ENCODE results near the gene TAF1C. TPM values are rescaled to one million over a fixed set of nuclear protein-coding genes. Genes with fewer than 3 reads are reported as not detected.

Gene TAF1C
- total and polyA plus RNA-seq, 2 donors (not counting 3 experiments of a cell fraction or from before 2014, with no cell fraction given), result 57.2 to 77.6 TPM

DNA sequence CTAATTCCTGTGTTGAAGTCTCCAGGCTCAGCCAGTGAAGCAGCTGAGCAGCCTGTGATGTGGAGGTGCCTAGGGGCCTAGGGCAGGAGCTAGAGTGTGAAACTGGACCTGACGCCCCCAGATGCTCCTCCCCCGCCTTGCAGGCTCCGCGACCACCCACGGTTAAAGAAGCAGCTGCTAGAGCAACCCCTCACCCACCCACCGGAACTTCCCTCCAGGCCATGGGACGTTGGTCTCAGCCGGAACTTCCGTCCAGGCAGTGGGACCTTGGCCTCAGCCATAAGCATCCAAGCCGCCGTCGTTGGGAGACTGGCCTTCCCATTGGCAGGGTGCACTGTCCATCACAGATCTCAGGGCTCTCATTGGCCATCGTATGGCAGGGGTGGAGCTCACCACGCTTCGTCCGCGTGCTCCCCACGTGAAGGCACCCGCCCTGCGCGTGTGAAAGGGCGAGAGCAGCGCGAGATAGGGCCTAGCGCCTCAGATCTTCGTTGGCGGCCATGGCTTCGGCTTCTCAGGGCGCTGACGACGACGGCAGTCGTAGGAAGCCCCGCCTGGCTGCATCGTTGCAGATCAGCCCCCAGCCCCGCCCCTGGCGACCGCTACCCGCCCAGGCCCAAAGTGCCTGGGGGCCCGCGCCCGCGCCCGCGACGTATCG is 4.0 kb upstream of the TAF1C start, which contains the start of gene ADAD2:
TSS of gene ADAD2 (plus strand) at position 427 of the 658 bp plus-strand sequence. CDS start at position 501, 74 bp downstream.
- POLR2A ChIA-PET, result no interaction called here
- CTCF ChIA-PET, result interaction anchor here (1.4 kb wide), 1 partner anchor 106 kb away, joined by 5 read pairs; no protein-coding TSS in a partner anchor
- no TSS peak for BruUV-seq (replicated peaks)
- Histone ChIP-seq H3K9ac (replicated peaks; ENCODE audit: extremely low read depth, insufficient read depth, low read length) (no peak within 1 kb of the TSS), H3K36me3 (ENCODE audit: control insufficient read depth in 2 of 2, extremely low read depth in 1 of 2, insufficient read depth in 2 of 2, low read length in 2 of 2) (no peaks in the 10 kb centered on the region), H3K79me2 (ENCODE audit: control insufficient read depth, insufficient read depth, low read length) (peaks cover 8% of the 10 kb centered on the region), H3K4me1 (ENCODE audit: control insufficient read depth, extremely low read depth, insufficient read depth, low read length) (peaks cover 2% of the 10 kb centered on the region), H3K9me1 (replicated peaks; ENCODE audit: control insufficient read depth, extremely low read depth, insufficient read depth, low read length) (no peaks in the 10 kb centered on the region), H3K4me2 (ENCODE audit: insufficient read depth, low read length) (no peak within 1 kb of the TSS), H4K20me1 (replicated peaks; ENCODE audit: control insufficient read depth, extremely low read depth, insufficient read depth, low read length) (no peaks in the 10 kb centered on the region), H2AFZ (ENCODE audit: low read depth, low read length) (no peak within 1 kb of the TSS), H3K4me3 (replicated peaks in 1 of 3; ENCODE audit: insufficient read depth in 1 of 3, low read depth in 1 of 3, low read length in 3 of 3) (no peak within 1 kb of the TSS), H3K27ac (ENCODE audit: insufficient read depth, low read depth, low read length) (no peak within 1 kb of the TSS), H3K9me3 (replicated peaks; ENCODE audit: control insufficient read depth, insufficient read depth, low read length) (no peaks in the 10 kb centered on the region), H3K27me3 (ENCODE audit: control insufficient read depth in 2 of 2, insufficient read depth in 2 of 2, low read length in 2 of 2) (no peaks in the 10 kb centered on the region)
- TF ChIP-seq POLR2AphosphoS5 (IDR thresholded peaks at IDR 0.05; ENCODE audit: insufficient read depth, low read depth, low read length) (no peak), GATA2 (IDR thresholded peaks at IDR 0.05; ENCODE audit: insufficient read depth, insufficient read length, low read depth, low read length) (no peak), FOS (IDR thresholded peaks at IDR 0.05; ENCODE audit: borderline replicate concordance, insufficient read depth, low read length) (no peak), CTCF (IDR thresholded peaks at IDR 0.05; ENCODE audit: extremely low read depth in 1 of 2, insufficient read depth in 1 of 2, low read depth in 1 of 2, low read length in 2 of 2) (no peak), EZH2 (IDR thresholded peaks at IDR 0.05; ENCODE audit: borderline replicate concordance, low read depth, low read length, severe bottlenecking) (no peak), POLR2A (IDR thresholded peaks at IDR 0.05; ENCODE audit: low read depth, low read length) (no peak), MYC (IDR thresholded peaks at IDR 0.05; ENCODE audit: low read depth, low read length) (no peak), JUN (IDR thresholded peaks at IDR 0.05; ENCODE audit: borderline replicate concordance, insufficient read depth, insufficient read length, low read depth) (no peak)
- TF ChIP-seq, protein P1, sequence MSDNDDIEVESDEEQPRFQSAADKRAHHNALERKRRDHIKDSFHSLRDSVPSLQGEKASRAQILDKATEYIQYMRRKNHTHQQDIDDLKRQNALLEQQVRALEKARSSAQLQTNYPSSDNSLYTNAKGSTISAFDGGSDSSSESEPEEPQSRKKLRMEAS (IDR thresholded peaks at IDR 0.05; ENCODE audit: insufficient read depth, insufficient read length), result no peak
- DNase-seq (ENCODE audit: low read depth, low spot score) (no peak), FAIRE-seq (no peak)
- intact Hi-C loops (cut with micrococcal nuclease), result no loop called here
- dilution Hi-C loops (cut with MboI; ENCODE audit: extremely low pct_ligation_motif_present, low sequenced_read_pairs), result no loop called here

Measured in endothelial cell of umbilical vein (primary cell).